Activated naive CD8-positive, alpha-beta T cell (primary cell): ENCODE data around the gene ITPKC.

ENCODE experiments used
- H3K27ac Mint-ChIP-seq: one replicate; pipeline ENCODE4 v1.8.0; 2021; ENCODE audit warnings: mixed read lengths
- H3K27me3 Mint-ChIP-seq: one replicate; pipeline ENCODE4 v1.8.0; 2021; ENCODE audit warnings: mixed read lengths
- H3K36me3 Mint-ChIP-seq: one replicate; pipeline ENCODE4 v1.8.0; 2021; ENCODE audit warnings: mixed read lengths
- H3K4me1 Mint-ChIP-seq: one replicate; pipeline ENCODE4 v1.8.0; 2021; ENCODE audit warnings: low read depth, mixed read lengths
- H3K4me3 Mint-ChIP-seq: one replicate; pipeline ENCODE4 v1.8.0; 2021; ENCODE audit warnings: mild to moderate bottlenecking, mixed read lengths
- H3K9me3 Mint-ChIP-seq: one replicate; pipeline ENCODE4 v1.8.0; 2021; ENCODE audit warnings: low read depth, mixed read lengths

The ITPKC gene

GRCh38 chr19:40685563-40685962 is 31.3 kb upstream of the ITPKC start:
- Mint-ChIP-seq H3K36me3 (peaks cover 7% of the 10 kb centered on the region), H3K4me3 (no peak overlapping the region), H3K27me3 (no peaks in the 10 kb centered on the region), H3K27ac (no peak overlapping the region), H3K9me3 (no peaks in the 10 kb centered on the region), H3K4me1 (no peaks in the 10 kb centered on the region)

- Mint-ChIP-seq H3K36me3 (peaks cover 7% of the 10 kb centered on the region), H3K9me3 (no peaks in the 10 kb centered on the region), H3K4me3 (no peak overlapping the region), H3K27ac (no peak overlapping the region), H3K27me3 (no peaks in the 10 kb centered on the region), H3K4me1 (peaks cover 6% of the 10 kb centered on the region)
These were observed 29.9 kb upstream of the ITPKC start for GRCh38 chr19:40686882-40687524.

- Mint-ChIP-seq H3K9me3 (no peaks in the 10 kb centered on the region), H3K27ac (no peak overlapping the region), H3K36me3 (peaks cover 7% of the 10 kb centered on the region), H3K27me3 (no peaks in the 10 kb centered on the region), H3K4me3 (no peak overlapping the region), H3K4me1 (peaks cover 6% of the 10 kb centered on the region)
These were observed 29.3 kb upstream of the ITPKC start for GRCh38 chr19:40687525-40688016.

GRCh38 chr19:40688309-40688708 is 28.6 kb upstream of the ITPKC start:
- Mint-ChIP-seq H3K9me3 (no peaks in the 10 kb centered on the region), H3K27ac (no peak overlapping the region), H3K4me1 (peaks cover 6% of the 10 kb centered on the region), H3K4me3 (no peak overlapping the region), H3K36me3 (peaks cover 7% of the 10 kb centered on the region), H3K27me3 (no peaks in the 10 kb centered on the region)

GRCh38 chr19:40688987-40689338 is 27.9 kb upstream of the ITPKC start:
- Mint-ChIP-seq H3K9me3 (no peaks in the 10 kb centered on the region), H3K27ac (no peak overlapping the region), H3K27me3 (no peaks in the 10 kb centered on the region), H3K4me1 (peaks cover 6% of the 10 kb centered on the region), H3K36me3 (peaks cover 7% of the 10 kb centered on the region), H3K4me3 (no peak overlapping the region)

GRCh38 chr19:40689339-40690049 is 27.4 kb upstream of the ITPKC start:
- peak overlapping the region; percentile 48 for H3K4me3 Mint-ChIP-seq
- H3K27ac Mint-ChIP-seq = no peak overlapping the region
- no peaks in the 10 kb centered on the region for H3K9me3 Mint-ChIP-seq
- peaks cover 7% of the 10 kb centered on the region for H3K36me3 Mint-ChIP-seq
- peaks cover 6% of the 10 kb centered on the region for H3K4me1 Mint-ChIP-seq
- H3K27me3 Mint-ChIP-seq = no peaks in the 10 kb centered on the region

GRCh38 chr19:40690050-40690692 is 26.7 kb upstream of the ITPKC start, which contains the start of gene NUMBL:
Gene NUMBL (minus strand): TSS chr19:40690651. CDS start chr19:40690483, 168 bp downstream.
- H3K27me3 Mint-ChIP-seq = no peaks in the 10 kb centered on the region
- H3K9me3 Mint-ChIP-seq = no peaks in the 10 kb centered on the region
- H3K4me1 Mint-ChIP-seq = peaks cover 6% of the 10 kb centered on the region
- H3K4me3 Mint-ChIP-seq = peak within 1 kb of the TSS; percentile 94
- H3K27ac Mint-ChIP-seq = peak within 1 kb of the TSS; percentile 96
- peaks cover 7% of the 10 kb centered on the region for H3K36me3 Mint-ChIP-seq

- H3K36me3 Mint-ChIP-seq = peaks cover 2% of the 10 kb centered on the region
- H3K4me1 Mint-ChIP-seq = peaks cover 6% of the 10 kb centered on the region
- H3K27ac Mint-ChIP-seq = peak overlapping the region; percentile 96
- H3K27me3 Mint-ChIP-seq = no peaks in the 10 kb centered on the region
- H3K4me3 Mint-ChIP-seq = peak overlapping the region; percentile 94
- no peaks in the 10 kb centered on the region for H3K9me3 Mint-ChIP-seq
These were observed 26.1 kb upstream of the ITPKC start for GRCh38 chr19:40690693-40691420.

- H3K4me1 Mint-ChIP-seq = peaks cover 6% of the 10 kb centered on the region
- peak overlapping the region; percentile 96 for H3K27ac Mint-ChIP-seq
- H3K9me3 Mint-ChIP-seq = no peaks in the 10 kb centered on the region
- H3K27me3 Mint-ChIP-seq = no peaks in the 10 kb centered on the region
- peak overlapping the region; percentile 94 for H3K4me3 Mint-ChIP-seq
- no peaks in the 10 kb centered on the region for H3K36me3 Mint-ChIP-seq
These were observed 25.3 kb upstream of the ITPKC start for GRCh38 chr19:40691421-40692211.

- H3K4me3 Mint-ChIP-seq = no peak overlapping the region
- no peaks in the 10 kb centered on the region for H3K9me3 Mint-ChIP-seq
- peaks cover 6% of the 10 kb centered on the region for H3K4me1 Mint-ChIP-seq
- H3K36me3 Mint-ChIP-seq = no peaks in the 10 kb centered on the region
- no peaks in the 10 kb centered on the region for H3K27me3 Mint-ChIP-seq
- H3K27ac Mint-ChIP-seq = no peak overlapping the region
These were observed 24.7 kb upstream of the ITPKC start for GRCh38 chr19:40692212-40692551.

GRCh38 chr19:40693150-40693788 is 23.6 kb upstream of the ITPKC start:
- Mint-ChIP-seq H3K9me3 (no peaks in the 10 kb centered on the region), H3K4me3 (no peak overlapping the region), H3K27me3 (no peaks in the 10 kb centered on the region), H3K36me3 (no peaks in the 10 kb centered on the region), H3K4me1 (peaks cover 6% of the 10 kb centered on the region), H3K27ac (no peak overlapping the region)

- Mint-ChIP-seq H3K36me3 (no peaks in the 10 kb centered on the region), H3K9me3 (no peaks in the 10 kb centered on the region), H3K4me1 (peaks cover 6% of the 10 kb centered on the region), H3K27me3 (no peaks in the 10 kb centered on the region), H3K4me3 (no peak overlapping the region), H3K27ac (no peak overlapping the region)
These were observed 23.0 kb upstream of the ITPKC start for GRCh38 chr19:40693896-40694295.

GRCh38 chr19:40695881-40696280 is 21.0 kb upstream of the ITPKC start:
- no peaks in the 10 kb centered on the region for H3K27me3 Mint-ChIP-seq
- H3K27ac Mint-ChIP-seq = no peak overlapping the region

GRCh38 chr19:40697007-40697406 is 19.9 kb upstream of the ITPKC start:
- Mint-ChIP-seq H3K4me3 (no peak overlapping the region), H3K27ac (no peak overlapping the region), H3K27me3 (no peaks in the 10 kb centered on the region), H3K36me3 (peaks cover under 1% of the 10 kb centered on the region), H3K4me1 (no peaks in the 10 kb centered on the region), H3K9me3 (no peaks in the 10 kb centered on the region)

More at GRCh38 chr19:40695881-40696280, 21.0 kb upstream of the ITPKC start:
- Mint-ChIP-seq H3K36me3 (no peaks in the 10 kb centered on the region), H3K4me1 (peaks cover 3% of the 10 kb centered on the region), H3K4me3 (no peak overlapping the region), H3K9me3 (no peaks in the 10 kb centered on the region)
